NCI-H2171 treated with DMSO at 0.1 percent for 48 hours (cell line): ENCODE data around the gene DUSP12.
"Not testable (repeated sequence)": the region's sequence is repeated elsewhere in the genome, so short reads cannot be mapped to it uniquely, and the experiment has no call there.

Experiments
- DNase-seq: peaks from one replicate; lab custom pipeline; 2025; lab: John Stamatoyannopoulos, UW

Gene DUSP12

GRCh38 chr1:161749509-161750407, at the start of gene DUSP12:
Gene DUSP12, plus strand, starts transcription at chr1:161749786. Its CDS starts 16 bp downstream, at chr1:161749802.
- DNase-seq: peak; percentile 96

- DNase-seq: no peak
These were observed 47.3 kb upstream of the DUSP12 start for GRCh38 chr1:161702250-161702649.

GRCh38 chr1:161705537-161705936, 44.0 kb upstream of the DUSP12 start:
- no peak for DNase-seq

- no peak for DNase-seq
These were observed 43.5 kb upstream of the DUSP12 start for GRCh38 chr1:161706113-161706481.

GRCh38 chr1:161706482-161707347, 42.9 kb upstream of the DUSP12 start, which contains the start of gene FCRLA:
Gene FCRLA, plus strand, starts transcription at chr1:161707229. Its CDS starts 36 bp downstream, at chr1:161707265.
- peak; percentile 4 for DNase-seq

GRCh38 chr1:161707503-161707902, 42.1 kb upstream of the DUSP12 start:
- no peak for DNase-seq

GRCh38 chr1:161709373-161709772, 40.2 kb upstream of the DUSP12 start:
- no peak for DNase-seq

GRCh38 chr1:161710560-161710959, 39.0 kb upstream of the DUSP12 start:
- DNase-seq: no peak

GRCh38 chr1:161718559-161719324, 30.8 kb upstream of the DUSP12 start:
- DNase-seq: no peak

- no peak for DNase-seq
These were observed 30.3 kb upstream of the DUSP12 start for GRCh38 chr1:161719325-161719611.

- no peak for DNase-seq
These were observed 29.2 kb upstream of the DUSP12 start for GRCh38 chr1:161720422-161720821.

GRCh38 chr1:161720956-161721737, 28.4 kb upstream of the DUSP12 start, which contains the start of gene FCRLB:
Gene FCRLB, plus strand, starts transcription at chr1:161721544. Its CDS starts 1,129 bp downstream, at chr1:161722673.
- DNase-seq: no peak

- DNase-seq: no peak
These were observed 27.7 kb upstream of the DUSP12 start for GRCh38 chr1:161721738-161722343.

GRCh38 chr1:161722406-161722805, 27.2 kb upstream of the DUSP12 start:
- no peak for DNase-seq

GRCh38 chr1:161723459-161724141, 26.0 kb upstream of the DUSP12 start:
- DNase-seq: no peak

GRCh38 chr1:161725258-161725907, 24.2 kb upstream of the DUSP12 start:
- DNase-seq: not testable (repeated sequence)

GRCh38 chr1:161725908-161726472, 23.6 kb upstream of the DUSP12 start:
- DNase-seq: peak; percentile 34

GRCh38 chr1:161726473-161727255, 22.9 kb upstream of the DUSP12 start:
- DNase-seq: peak; percentile 36
